Keratinocyte (primary cell): ENCODE data around the gene GLDC.

ENCODE experiments used
- EZH2 ChIP-seq: IDR thresholded peaks from one replicate; pipeline ENCODE4 v1.6.1; 2012; ENCODE audit warnings: inconsistent platforms, mild to moderate bottlenecking, low read length, moderate library complexity
- TF ChIP-seq, protein P1 (sequence below), 3 experiments: IDR thresholded peaks in 1 of 3; conservative IDR thresholded peaks in 1 of 3; optimal IDR thresholded peaks in 1 of 3; 2 replicates in 2 of 3; 3 replicates in 1 of 3; pipeline versions ENCODE3 to v1.5.1; 2011; ENCODE audit warnings: low read length in 3 of 3, mild to moderate bottlenecking in 3 of 3, moderate library complexity in 2 of 3, control low read depth in 1 of 3, inconsistent platforms in 1 of 3; ENCODE audit not compliant: insufficient read depth in 2 of 3; ENCODE audit errors: extremely low read depth in 1 of 3

DNA sequence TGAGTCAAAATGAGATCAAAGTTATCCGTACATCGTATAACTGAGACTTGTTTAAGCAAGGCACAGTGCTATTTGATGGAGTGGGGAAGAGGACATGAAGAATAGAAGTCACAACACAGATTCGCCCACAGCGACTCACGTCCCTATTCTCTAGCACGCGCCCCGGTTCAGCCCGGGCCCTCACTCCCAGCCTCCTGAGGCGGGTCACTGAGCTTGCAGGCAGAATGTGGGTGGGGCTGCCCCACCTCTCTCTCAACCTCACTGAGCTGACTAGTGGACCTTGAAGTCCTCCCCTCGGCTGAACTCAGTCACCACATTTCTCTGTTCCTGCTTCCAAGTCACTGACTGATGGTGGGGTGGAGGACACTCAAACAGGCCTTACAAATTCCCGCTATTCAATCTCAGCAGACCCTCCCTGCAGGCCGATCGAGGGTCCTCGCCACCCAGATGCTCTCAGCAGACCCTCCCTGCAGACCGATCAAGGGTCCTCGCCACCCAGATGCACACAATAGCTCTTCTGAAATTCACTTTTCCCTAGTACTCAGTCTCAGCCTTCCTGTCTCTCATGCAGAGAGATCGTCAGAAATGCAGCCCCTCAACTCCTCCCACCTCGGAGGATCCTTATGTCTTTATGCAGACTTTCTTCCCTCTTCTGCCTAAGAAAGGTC, 12.9 kb downstream of the GLDC start:
- TF ChIP-seq, protein P1, sequence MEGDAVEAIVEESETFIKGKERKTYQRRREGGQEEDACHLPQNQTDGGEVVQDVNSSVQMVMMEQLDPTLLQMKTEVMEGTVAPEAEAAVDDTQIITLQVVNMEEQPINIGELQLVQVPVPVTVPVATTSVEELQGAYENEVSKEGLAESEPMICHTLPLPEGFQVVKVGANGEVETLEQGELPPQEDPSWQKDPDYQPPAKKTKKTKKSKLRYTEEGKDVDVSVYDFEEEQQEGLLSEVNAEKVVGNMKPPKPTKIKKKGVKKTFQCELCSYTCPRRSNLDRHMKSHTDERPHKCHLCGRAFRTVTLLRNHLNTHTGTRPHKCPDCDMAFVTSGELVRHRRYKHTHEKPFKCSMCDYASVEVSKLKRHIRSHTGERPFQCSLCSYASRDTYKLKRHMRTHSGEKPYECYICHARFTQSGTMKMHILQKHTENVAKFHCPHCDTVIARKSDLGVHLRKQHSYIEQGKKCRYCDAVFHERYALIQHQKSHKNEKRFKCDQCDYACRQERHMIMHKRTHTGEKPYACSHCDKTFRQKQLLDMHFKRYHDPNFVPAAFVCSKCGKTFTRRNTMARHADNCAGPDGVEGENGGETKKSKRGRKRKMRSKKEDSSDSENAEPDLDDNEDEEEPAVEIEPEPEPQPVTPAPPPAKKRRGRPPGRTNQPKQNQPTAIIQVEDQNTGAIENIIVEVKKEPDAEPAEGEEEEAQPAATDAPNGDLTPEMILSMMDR (optimal IDR thresholded peaks at IDR 0.05 in 1 of 3, IDR thresholded peaks at IDR 0.05 in 1 of 3, conservative IDR thresholded peaks at IDR 0.05 in 1 of 3; ENCODE audit: extremely low read depth in 1 of 3, insufficient read depth in 2 of 3, low read length in 3 of 3) = no peak
- TF ChIP-seq EZH2 = no peak
